HG02884 (cell line): ENCODE results near the gene IMPDH2.

ENCODE experiments used
- ATAC-seq: cut with Tn5 transposase; IDR thresholded peaks from one replicate; pipeline ENCODE4 v1.9.1; 2021; ENCODE audit warnings: mild to moderate bottlenecking, moderate library complexity; ENCODE audit not compliant: unreplicated experiment

The IMPDH2 gene

GRCh38 chr3:49028673-49029562 lies at the start of gene IMPDH2:
TSS of gene IMPDH2 (minus strand) at chr3:49029398. CDS start at chr3:49029350, 48 bp downstream.
- peak; percentile 69 for ATAC-seq

- ATAC-seq, result no peak
These were observed 47.4 kb upstream of the IMPDH2 start for GRCh38 chr3:49076646-49077045.

DNA sequence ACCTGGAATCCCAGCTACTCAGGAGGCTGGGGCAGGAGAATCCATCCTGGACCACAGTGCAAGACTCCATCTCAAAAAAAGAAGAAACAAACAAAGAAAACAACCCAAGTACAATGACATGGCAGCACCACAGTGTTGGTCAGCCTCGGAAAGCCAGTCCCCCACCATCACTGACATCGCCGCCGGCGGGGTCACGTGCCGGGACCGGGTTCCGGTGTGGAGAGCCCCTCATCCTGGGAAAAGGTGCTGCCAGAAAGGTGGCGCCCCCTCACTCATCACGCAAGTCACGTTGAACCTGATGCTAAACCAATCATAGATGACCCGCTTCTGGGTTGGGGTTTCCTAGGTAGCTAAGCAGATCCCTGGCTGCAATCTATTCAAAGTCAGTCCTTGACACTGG lies 46.9 kb upstream of the IMPDH2 start:
- ATAC-seq, result no peak

GRCh38 chr3:49058011-49058410 lies 28.8 kb upstream of the IMPDH2 start:
- no peak for ATAC-seq

- no peak for ATAC-seq
These were observed 28.1 kb upstream of the IMPDH2 start for GRCh38 chr3:49057268-49057667.

DNA sequence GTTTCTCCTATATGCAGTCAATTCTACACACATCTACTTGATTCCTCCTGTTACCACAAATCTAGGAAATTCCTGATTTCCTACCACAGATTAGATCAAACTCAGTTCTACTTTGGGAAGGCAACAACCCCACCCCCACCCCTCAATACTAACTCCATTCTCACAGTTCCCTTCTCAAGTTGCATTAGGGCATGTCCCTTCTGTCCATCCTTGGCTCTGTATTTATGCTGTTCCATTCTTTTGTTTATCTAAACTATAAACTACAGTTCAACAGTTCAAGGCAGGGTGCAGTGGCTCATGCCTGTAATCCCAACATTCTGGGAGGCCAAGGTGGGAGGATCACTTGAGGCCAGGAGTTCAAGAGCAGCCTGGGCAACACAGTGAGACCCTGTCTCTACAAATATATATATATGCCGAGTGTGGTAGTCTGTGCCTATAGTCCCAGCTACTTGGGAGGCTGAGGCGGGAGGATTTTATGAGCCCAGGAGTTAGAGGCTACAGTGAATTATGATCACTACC lies 25.2 kb upstream of the IMPDH2 start:
- no peak for ATAC-seq

DNA sequence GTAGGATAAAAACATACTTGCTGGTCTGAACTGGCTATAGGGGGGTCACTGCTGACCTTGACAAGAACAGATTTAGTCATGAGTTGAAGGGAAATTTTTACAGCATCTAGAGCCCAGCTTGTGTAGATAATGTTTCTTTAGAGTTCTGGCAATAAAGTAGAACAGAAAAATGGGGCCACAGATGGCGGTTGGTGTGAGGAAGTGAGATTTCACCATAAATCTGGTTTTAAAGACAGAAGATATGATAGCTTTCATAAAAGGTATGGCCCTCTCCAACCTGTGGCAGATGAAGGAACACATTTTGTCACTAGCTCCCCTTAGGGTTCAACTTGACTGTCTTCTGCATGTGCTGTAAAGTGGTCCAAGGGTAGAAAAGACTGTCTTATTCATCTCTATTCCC lies 24.3 kb upstream of the IMPDH2 start:
- ATAC-seq, result no peak

DNA sequence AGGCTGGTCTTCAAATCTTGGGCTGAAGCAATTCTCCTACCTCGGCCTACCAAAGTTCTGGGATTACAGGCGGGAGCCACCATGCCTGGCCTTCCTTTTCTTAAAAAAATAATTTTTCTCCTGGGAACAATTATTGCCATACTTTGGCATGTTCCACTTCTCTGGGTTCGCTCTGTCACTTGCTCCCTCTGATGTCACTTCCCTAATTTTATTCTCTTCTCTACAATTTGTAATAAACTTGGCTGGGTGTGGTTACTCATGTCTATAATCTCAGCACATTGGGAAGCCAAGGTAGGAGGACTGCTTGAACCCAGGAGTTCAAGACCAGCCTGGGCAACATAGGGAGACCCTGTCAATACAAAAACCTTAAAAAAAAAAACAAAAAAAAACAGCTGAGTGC lies 6.1 kb upstream of the IMPDH2 start:
- ATAC-seq, result no peak

DNA sequence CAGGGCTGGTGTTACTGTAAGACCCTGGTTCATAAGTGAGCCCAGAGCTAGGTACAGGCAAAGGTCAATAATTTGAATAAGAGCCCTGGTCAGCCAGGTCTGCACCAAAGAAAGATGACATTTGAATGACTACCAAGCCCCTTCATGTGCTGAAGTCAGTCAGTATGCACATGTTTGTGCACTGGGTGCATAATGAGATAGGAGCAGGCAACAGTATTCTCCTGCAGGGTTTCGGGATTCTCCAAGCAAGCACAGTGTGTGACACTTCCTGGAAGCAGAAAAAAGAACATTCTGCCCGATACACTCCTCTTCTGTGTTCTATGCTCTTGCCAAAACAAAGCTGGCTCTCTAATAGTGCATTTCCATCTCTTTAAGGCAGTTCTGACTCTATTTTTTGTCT lies 5.5 kb upstream of the IMPDH2 start:
- ATAC-seq, result no peak

DNA sequence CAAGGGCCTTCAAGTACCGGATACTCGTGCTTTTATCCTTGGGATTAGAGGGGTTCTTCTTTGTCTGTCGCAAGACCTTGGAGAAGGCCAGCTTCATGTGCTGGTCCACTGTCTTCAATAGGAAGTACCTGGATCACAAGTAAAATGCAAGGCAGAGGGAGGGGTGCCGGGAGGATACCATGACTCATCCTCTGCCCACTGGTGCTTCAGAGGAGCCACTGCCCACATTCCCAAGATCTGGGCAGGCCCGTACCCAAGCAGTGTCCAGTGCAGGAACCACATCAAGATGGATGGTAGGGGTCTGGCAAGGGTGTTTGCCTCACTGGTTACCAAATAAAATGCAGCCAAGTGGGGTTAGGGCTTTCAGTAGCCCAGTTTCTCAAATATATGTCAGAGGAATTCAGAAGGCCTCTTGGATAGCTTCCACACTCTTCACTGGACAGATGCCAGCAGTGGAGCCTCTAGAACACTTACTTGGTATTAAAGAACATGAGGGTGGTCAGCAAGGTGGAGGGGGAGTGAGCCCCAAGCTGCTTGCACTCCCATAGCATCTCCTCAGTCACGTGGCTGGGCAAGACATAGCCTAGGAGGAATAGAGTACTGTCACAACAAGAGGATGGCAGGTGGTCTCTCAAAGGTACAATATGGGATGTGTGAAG lies 3.6 kb upstream of the IMPDH2 start:
- ATAC-seq, result no peak

GRCh38 chr3:49030321-49030720 lies 1.1 kb upstream of the IMPDH2 start:
- ATAC-seq, result no peak

DNA sequence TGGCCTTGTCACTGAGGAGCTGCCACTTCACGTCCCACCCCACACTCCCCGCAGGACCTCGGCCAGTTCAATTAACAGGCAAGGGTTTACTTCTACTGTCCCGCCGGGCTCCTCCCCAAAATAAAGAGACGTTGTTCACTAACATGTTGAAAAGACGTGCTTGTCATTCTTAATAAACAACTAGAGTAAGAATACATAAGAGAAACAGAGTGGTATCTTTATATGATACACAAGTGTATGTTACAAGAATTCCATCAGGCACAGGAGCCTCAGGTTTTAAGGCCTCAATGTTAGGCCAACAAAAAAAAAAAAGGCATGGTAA lies 326 bp upstream of the IMPDH2 start:
- no peak for ATAC-seq

DNA sequence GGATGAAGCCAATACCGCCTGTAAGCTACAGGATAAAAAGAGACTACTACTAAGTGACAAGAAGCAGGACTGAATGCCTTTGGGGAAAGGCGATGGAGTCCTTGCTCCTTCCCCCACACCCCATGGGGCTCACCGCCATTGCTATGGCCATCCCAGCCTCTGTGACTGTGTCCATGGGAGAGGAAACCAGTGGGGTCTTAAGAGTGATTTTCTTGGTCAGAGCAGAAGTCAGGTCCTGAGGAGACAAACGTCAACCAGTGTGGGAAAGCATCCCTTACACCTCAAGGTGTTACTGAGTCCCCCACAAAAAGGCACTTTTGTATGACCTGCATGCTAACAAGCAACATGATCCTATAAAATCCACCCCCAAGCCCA lies 913 bp downstream of the IMPDH2 start:
- ATAC-seq, result no peak

- no peak for ATAC-seq
These were observed 1.6 kb downstream of the IMPDH2 start for GRCh38 chr3:49027634-49028033.

DNA sequence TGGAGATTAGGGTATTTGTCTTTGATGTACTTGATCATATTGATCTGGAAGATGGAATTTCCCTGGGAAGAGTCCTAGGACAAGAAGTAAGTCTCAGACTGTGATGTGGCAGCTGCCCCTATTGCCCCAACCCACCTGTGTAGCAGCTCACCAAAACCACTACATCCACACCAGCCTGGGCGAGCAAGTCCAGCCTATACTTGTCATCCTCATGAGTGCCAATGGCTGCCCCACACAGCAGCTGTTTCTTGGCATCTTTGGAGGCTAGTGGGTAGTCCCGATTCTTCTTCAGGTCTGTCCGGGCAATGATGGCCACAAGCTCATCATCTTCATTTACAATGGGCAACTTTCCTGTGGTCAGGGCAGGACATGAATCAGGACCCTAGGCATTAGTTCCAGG lies 2.7 kb downstream of the IMPDH2 start:
- no peak for ATAC-seq

DNA sequence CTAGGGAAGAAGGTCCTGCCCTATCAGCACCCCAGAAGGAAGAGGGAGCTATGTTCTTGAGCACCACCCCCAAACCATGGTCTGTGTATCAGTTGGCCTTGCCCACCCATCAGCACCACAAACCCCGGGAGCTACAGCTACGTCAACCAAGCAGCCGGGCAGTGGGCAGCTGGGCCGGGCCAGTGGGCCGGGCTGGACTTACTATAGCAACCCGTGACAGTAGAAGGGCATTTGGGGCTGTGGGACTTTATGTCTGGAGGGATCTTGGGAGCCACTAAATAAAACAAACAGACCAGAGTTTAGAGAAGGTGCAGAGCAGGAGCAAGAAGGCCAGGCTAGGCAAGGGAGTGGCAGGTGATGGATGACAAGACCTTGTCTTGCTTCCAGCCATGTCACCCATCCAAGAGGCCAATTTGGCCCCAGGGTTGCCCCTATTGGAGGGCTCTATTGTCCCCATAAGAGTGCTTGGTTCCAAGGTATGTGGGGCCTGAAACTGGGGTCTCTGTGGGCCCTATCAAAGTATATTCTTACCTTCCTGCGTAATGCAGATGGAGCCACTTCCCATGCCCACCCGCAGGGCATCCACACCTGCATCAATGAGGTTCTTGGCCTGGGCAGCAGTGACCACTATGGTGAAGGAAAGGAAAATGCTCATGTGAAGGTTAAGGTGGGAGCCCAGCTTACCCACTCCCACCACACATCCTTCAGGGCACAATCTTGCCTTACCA lies 3.2 kb downstream of the IMPDH2 start:
- ATAC-seq, result no peak

- no peak for ATAC-seq
These were observed 4.0 kb downstream of the IMPDH2 start for GRCh38 chr3:49025005-49025792.

- ATAC-seq, result no peak
These were observed 4.7 kb downstream of the IMPDH2 start for GRCh38 chr3:49024449-49024848.

DNA sequence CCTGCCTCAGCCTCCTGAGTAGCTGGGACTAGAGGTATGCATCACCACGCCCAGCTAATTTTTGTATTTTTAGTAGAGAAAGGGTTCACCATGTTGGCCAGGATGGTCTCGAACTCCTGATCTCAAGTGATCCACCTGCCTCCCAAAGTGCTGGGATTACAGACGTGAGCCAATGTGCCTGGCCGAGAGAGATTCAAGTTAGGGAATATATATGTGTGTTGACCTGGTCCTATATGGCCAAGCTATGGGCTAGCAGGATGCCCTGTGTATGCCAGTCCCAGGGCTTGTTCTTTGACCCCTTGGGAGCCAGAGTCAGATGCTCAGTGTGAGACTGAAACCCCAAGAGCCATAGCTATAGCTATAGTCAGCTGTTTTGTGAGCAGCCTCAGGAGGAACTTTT lies 5.4 kb downstream of the IMPDH2 start:
- no peak for ATAC-seq

DNA sequence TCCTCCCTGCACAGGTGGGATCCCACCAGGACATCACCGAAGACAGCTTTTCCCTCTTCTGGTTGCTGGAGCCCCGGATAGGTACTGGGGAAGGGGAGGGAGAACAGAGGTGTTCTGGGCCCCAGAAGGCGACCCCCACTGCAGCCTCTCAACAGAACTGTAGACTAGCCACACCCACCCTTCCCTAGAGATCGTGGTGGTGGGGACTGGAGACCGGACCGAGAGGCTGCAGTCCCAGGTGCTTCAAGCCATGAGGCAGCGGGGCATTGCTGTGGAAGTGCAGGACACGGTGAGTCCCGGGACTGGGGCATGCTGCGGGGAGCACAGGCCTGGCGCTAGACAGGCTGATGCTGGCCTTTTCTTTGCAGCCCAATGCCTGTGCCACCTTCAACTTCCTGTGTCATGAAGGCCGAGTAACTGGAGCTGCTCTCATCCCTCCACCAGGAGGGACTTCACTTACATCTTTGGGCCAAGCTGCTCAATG lies 6.5 kb downstream of the IMPDH2 start:
- ATAC-seq, result no peak
